ENCODE results near the gene CACNB2. TPM values are rescaled to one million over a fixed set of nuclear protein-coding genes. Genes with fewer than 3 reads are reported as not detected.

The CACNB2 gene
- total RNA-seq, 1 donor from 2014 or later = 0.96 TPM

- no peaks in the 10 kb centered on the region for H3K9me3 ChIP-seq
- intact Hi-C loops (cut with DNase I) = loop anchor here (2.0 to 10.0 kb wide), 4 partner anchors 159 to 468 kb away; partner anchors contain the start of genes ARL5B and CACNB2
These were observed 172.9 kb downstream of the CACNB2 start for GRCh38 chr10:18313140-18313530.

DNA sequence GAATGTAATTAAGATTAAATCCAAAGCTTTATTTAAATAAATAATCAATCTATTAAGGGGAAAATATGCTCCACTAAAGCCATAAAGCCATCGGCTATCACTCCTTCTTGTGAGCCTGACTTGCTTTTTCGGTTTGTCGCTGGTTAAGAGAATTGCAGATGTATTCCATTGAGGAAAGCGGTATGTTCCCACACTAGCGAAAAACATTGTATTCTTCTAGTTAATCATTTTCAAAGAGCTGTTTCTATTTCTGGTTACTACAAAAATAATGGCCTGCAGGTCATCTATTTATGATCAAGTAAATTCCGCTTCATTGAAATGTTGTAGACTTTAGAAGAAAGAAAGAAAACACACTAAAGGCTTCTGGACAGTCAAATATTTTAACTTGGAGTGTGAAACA is 173.4 kb downstream of the CACNB2 start:
- intact Hi-C loops (cut with DNase I) = loop anchor here (2.0 to 10.0 kb wide), 4 partner anchors 159 to 469 kb away; partner anchors contain the start of genes ARL5B and CACNB2
- H3K4me3 ChIP-seq = peak overlapping the region; percentile 28 to 50
- peaks cover 0 to 18% of the 10 kb centered on the region in 2 donors for H3K4me1 ChIP-seq

More at GRCh38 chr10:18313140-18313530, 172.9 kb downstream of the CACNB2 start:
- no peak for DNase-seq (ENCODE audit: low spot score in 2 of 2)
- Histone ChIP-seq H3K27me3 (no peaks in the 10 kb centered on the region), H3K27ac (peak overlapping the region; percentile 58 to 76), H3K4me3 (peak overlapping the region; percentile 28 to 50), H3K4me1 (peaks cover 0 to 21% of the 10 kb centered on the region in 2 donors), H3K36me3 (no peaks in the 10 kb centered on the region)
- no peak for TF ChIP-seq CTCF (IDR thresholded peaks at IDR 0.05)

DNA sequence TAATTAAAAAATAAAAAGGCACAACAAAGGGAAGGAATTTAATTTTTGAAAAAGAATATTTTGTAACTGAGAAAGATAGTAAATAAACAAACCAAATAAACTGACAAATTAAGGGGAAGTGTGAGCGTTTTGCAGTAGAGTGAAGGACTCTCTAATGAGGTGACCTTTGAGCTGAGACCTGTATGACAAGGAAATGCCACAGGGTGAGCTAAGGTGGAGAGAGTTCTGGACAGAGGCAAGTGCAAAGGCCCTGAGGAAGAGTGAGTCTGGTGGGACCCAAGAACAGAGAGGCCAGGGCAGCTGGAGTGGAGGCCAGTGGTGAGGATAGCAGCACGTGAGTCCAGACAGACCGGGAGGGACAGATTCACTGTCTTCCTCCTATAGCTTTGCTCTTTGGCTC is 179.4 kb downstream of the CACNB2 start:
- no peak for TF ChIP-seq CTCF (IDR thresholded peaks at IDR 0.05)
- no peaks in the 10 kb centered on the region for H3K36me3 ChIP-seq
- DNase-seq (ENCODE audit: low spot score in 2 of 2) = no peak
- H3K27ac ChIP-seq = no peak overlapping the region
- H3K4me3 ChIP-seq = no peak overlapping the region
- no peaks in the 10 kb centered on the region for H3K27me3 ChIP-seq
- peaks cover 0 to 3% of the 10 kb centered on the region in 2 donors for H3K4me1 ChIP-seq
- intact Hi-C loops (cut with DNase I) = loop anchor here (10.0 kb wide), 1 partner anchor 475 kb away; no protein-coding TSS in a partner anchor
- H3K9me3 ChIP-seq = no peaks in the 10 kb centered on the region

More for the DNA sequence above, 173.4 kb downstream of the CACNB2 start:
- Histone ChIP-seq H3K36me3 (no peaks in the 10 kb centered on the region), H3K27me3 (no peaks in the 10 kb centered on the region), H3K9me3 (no peaks in the 10 kb centered on the region), H3K27ac (peak overlapping the region; percentile 58 to 76)
- DNase-seq (ENCODE audit: low spot score in 2 of 2) = no peak
- no peak for TF ChIP-seq CTCF (IDR thresholded peaks at IDR 0.05)

GRCh38 chr10:18321371-18321770 is 181.1 kb downstream of the CACNB2 start:
- H3K4me1 ChIP-seq = peaks cover 0 to 1% of the 10 kb centered on the region in 2 donors
- no peaks in the 10 kb centered on the region for H3K36me3 ChIP-seq
- no peaks in the 10 kb centered on the region for H3K9me3 ChIP-seq
- intact Hi-C loops (cut with DNase I) = no loop called here
- H3K4me3 ChIP-seq = no peak overlapping the region
- no peak for DNase-seq (ENCODE audit: low spot score in 2 of 2)
- H3K27me3 ChIP-seq = no peaks in the 10 kb centered on the region
- no peak for TF ChIP-seq CTCF (IDR thresholded peaks at IDR 0.05)
- no peak overlapping the region for H3K27ac ChIP-seq

- Histone ChIP-seq H3K4me3 (no peak overlapping the region), H3K4me1 (peaks cover 0 to 6% of the 10 kb centered on the region in 2 donors), H3K36me3 (no peaks in the 10 kb centered on the region), H3K27ac (no peak overlapping the region), H3K27me3 (no peaks in the 10 kb centered on the region), H3K9me3 (no peaks in the 10 kb centered on the region)
- intact Hi-C loops (cut with DNase I) = no loop called here
- DNase-seq (ENCODE audit: low spot score in 2 of 2) = no peak
- TF ChIP-seq CTCF (IDR thresholded peaks at IDR 0.05) = no peak
These were observed 183.7 kb downstream of the CACNB2 start for GRCh38 chr10:18323916-18324315.

- DNase-seq (ENCODE audit: low spot score in 2 of 2) = no peak
These were observed 185.2 kb downstream of the CACNB2 start for GRCh38 chr10:18325410-18325809.

More at GRCh38 chr10:18325410-18325809, 185.2 kb downstream of the CACNB2 start:
- TF ChIP-seq CTCF (IDR thresholded peaks at IDR 0.05) = no peak
- intact Hi-C loops (cut with DNase I) = no loop called here
- H3K4me3 ChIP-seq = no peak overlapping the region
- no peaks in the 10 kb centered on the region for H3K9me3 ChIP-seq
- no peaks in the 10 kb centered on the region for H3K36me3 ChIP-seq
- H3K27ac ChIP-seq = no peak overlapping the region
- peaks cover 0 to 6% of the 10 kb centered on the region in 2 donors for H3K4me1 ChIP-seq
- H3K27me3 ChIP-seq = no peaks in the 10 kb centered on the region

Measured in ascending aorta (tissue), 2 donors.